IMR-90 (cell line): ENCODE data around the gene JMY. TPM values are rescaled to one million over a fixed set of nuclear protein-coding genes. Genes with fewer than 3 reads are reported as not detected.

Experiments used
- ATAC-seq: fragments of 200-7000 bp; cut with Tn5 transposase; 2 replicates; pipeline ENCODE4 v1.9.1; 2020; ENCODE audit warnings: low read depth, mild to moderate bottlenecking, moderate library complexity
- BruUV-seq: library from RNA; stranded (reverse); fragments of 400-500 nt; replicated peaks from 2 replicates; lab custom pipeline; 2021; lab: Mats Ljungman, UMichigan
- CTCF ChIA-PET: fragments of 300-600 bp; formaldehyde crosslinking; extraction: SDS; loops from one replicate; lab custom pipeline; 2021; ENCODE audit warnings: antibody characterized with exemption; lab: Yijun Ruan, JAX
- POLR2A ChIA-PET: fragments of 300-600 bp; sonication (Branson Sonifier 250); formaldehyde crosslinking; loops from one replicate; lab custom pipeline; 2022; ENCODE audit warnings: antibody characterized with exemption; ENCODE audit not compliant: unreplicated experiment; lab: Charles Lee
- DNase-seq: peaks from one replicate; pipeline ENCODE4 v3.0.0; 2013
- H2AFZ ChIP-seq: replicated peaks from 2 replicates; pipeline ENCODE3; 2013; ENCODE audit warnings: low read length, mild to moderate bottlenecking; ENCODE audit not compliant: poor library complexity
- H2AK5ac ChIP-seq: 2 replicates; pipeline ENCODE4 v1.6.1; 2013; ENCODE audit warnings: low read depth, low read length, inconsistent platforms
- H2AK9ac ChIP-seq: replicated peaks from 2 replicates; pipeline ENCODE3; 2013; ENCODE audit warnings: mild to moderate bottlenecking, low read depth, low read length, moderate library complexity; ENCODE audit not compliant: poor library complexity
- H2BK120ac ChIP-seq: 2 replicates; pipeline ENCODE4 v1.6.1; 2013; ENCODE audit warnings: low read depth, low read length, inconsistent platforms
- H2BK15ac ChIP-seq: 3 replicates; pipeline ENCODE4 v1.6.1; 2013; ENCODE audit warnings: low read depth, low read length, inconsistent platforms
- H2BK20ac ChIP-seq: 2 replicates; pipeline ENCODE4 v1.6.1; 2013; ENCODE audit warnings: low read depth, mild to moderate bottlenecking, inconsistent platforms, low read length, moderate library complexity
- H2BK5ac ChIP-seq: 2 replicates; pipeline ENCODE4 v1.6.1; 2013; ENCODE audit warnings: mild to moderate bottlenecking, low read depth, low read length, inconsistent platforms; ENCODE audit not compliant: poor library complexity, severe bottlenecking
- H3K14ac ChIP-seq: replicated peaks from 2 replicates; pipeline ENCODE4 v1.6.1; 2013; ENCODE audit warnings: low read depth, low read length, inconsistent platforms
- H3K18ac ChIP-seq: 2 replicates; pipeline ENCODE4 v1.6.1; 2013; ENCODE audit warnings: low read depth, low read length, control low read depth
- H3K23ac ChIP-seq: 2 replicates; pipeline ENCODE4 v1.6.1; 2013; ENCODE audit warnings: low read depth, low read length, inconsistent platforms
- H3K27ac ChIP-seq: 2 replicates; pipeline ENCODE4 v1.5.1; 2013; ENCODE audit warnings: mild to moderate bottlenecking, control low read depth, low read length; ENCODE audit not compliant: insufficient read depth
- H3K27me3 ChIP-seq: 2 replicates; pipeline ENCODE4 v1.6.1; 2013; ENCODE audit warnings: low read length; ENCODE audit not compliant: control insufficient read depth, insufficient read depth
- H3K36me3 ChIP-seq: 2 replicates; pipeline ENCODE4 v1.6.1; 2013; ENCODE audit warnings: low read length, mixed read lengths; ENCODE audit not compliant: control insufficient read depth, insufficient read depth
- H3K4ac ChIP-seq: 2 replicates; pipeline ENCODE4 v1.6.1; 2013; ENCODE audit warnings: low read depth, low read length, inconsistent platforms
- H3K4me1 ChIP-seq: 2 replicates; pipeline ENCODE4 v1.6.1; 2013; ENCODE audit warnings: low read length, mixed read lengths; ENCODE audit not compliant: control insufficient read depth, insufficient read depth
- H3K4me2 ChIP-seq: 2 replicates; pipeline ENCODE4 v1.6.1; 2013; ENCODE audit warnings: low read depth, mild to moderate bottlenecking, control low read depth, low read length, moderate library complexity
- H3K4me3 ChIP-seq: 2 replicates; pipeline ENCODE4 v1.5.1; 2013; ENCODE audit warnings: low read depth, mild to moderate bottlenecking, control low read depth, low read length, moderate library complexity; ENCODE audit not compliant: insufficient read depth
- H3K56ac ChIP-seq: 2 replicates; pipeline ENCODE4 v1.6.1; 2013; ENCODE audit warnings: low read length, inconsistent platforms; ENCODE audit not compliant: insufficient read depth; ENCODE audit errors: extremely low read depth
- H3K79me1 ChIP-seq, 2 experiments: 2 replicates each; pipeline ENCODE4 v1.6.1; 2013; ENCODE audit warnings: low read length in 2 of 2, inconsistent platforms in 1 of 2, low read depth in 1 of 2
- H3K9ac ChIP-seq: 2 replicates; pipeline ENCODE4 v1.6.1; 2013; ENCODE audit warnings: low read depth, low read length, control low read depth
- H3K9me1 ChIP-seq: 2 replicates; pipeline ENCODE4 v1.6.1; 2013; ENCODE audit warnings: low read length, inconsistent platforms; ENCODE audit not compliant: insufficient read depth
- H3K9me3 ChIP-seq: 2 replicates; pipeline ENCODE4 v1.6.1; 2013; ENCODE audit warnings: low read length; ENCODE audit not compliant: control insufficient read depth, insufficient read depth
- H4K20me1 ChIP-seq: 2 replicates; pipeline ENCODE4 v1.6.1; 2013; ENCODE audit warnings: low read length, inconsistent platforms; ENCODE audit not compliant: insufficient read depth
- H4K5ac ChIP-seq: 2 replicates; pipeline ENCODE4 v1.6.1; 2013; ENCODE audit warnings: mild to moderate bottlenecking, low read depth, low read length, control low read depth
- H4K8ac ChIP-seq, 2 experiments: 2 replicates each; pipeline ENCODE4 v1.6.1; 2013; ENCODE audit warnings: low read depth in 2 of 2, low read length in 2 of 2, control low read depth in 1 of 2, inconsistent platforms in 1 of 2
- H4K91ac ChIP-seq: 2 replicates; pipeline ENCODE4 v1.6.1; 2013; ENCODE audit warnings: low read depth, low read length, inconsistent platforms; ENCODE audit not compliant: insufficient read depth
- BHLHE40 ChIP-seq: fragments of 150-350 bp; IDR thresholded peaks from 2 replicates; pipeline ENCODE4 v1.6.1; 2016; ENCODE audit warnings: mild to moderate bottlenecking, low read depth, low read length
- CHD1 ChIP-seq: IDR thresholded peaks from 2 replicates; pipeline ENCODE4 v1.6.1; 2012; ENCODE audit warnings: low read depth, low read length, improper control_type of control experiment
- CTCF ChIP-seq: conservative IDR thresholded peaks from 2 replicates; pipeline ENCODE4 v1.5.1; 2012; ENCODE audit warnings: mild to moderate bottlenecking, low read depth, low read length, improper control_type of control experiment
- ELK1 ChIP-seq: fragments of 150-350 bp; IDR thresholded peaks from 2 replicates; pipeline ENCODE4 v1.6.1; 2016; ENCODE audit warnings: low read depth, mild to moderate bottlenecking, low read length, moderate library complexity, borderline replicate concordance
- MAZ ChIP-seq: IDR thresholded peaks from 2 replicates; pipeline ENCODE4 v1.6.1; 2012; ENCODE audit warnings: low read depth, mild to moderate bottlenecking, low read length, improper control_type of control experiment, moderate library complexity, borderline replicate concordance
- MXI1 ChIP-seq: IDR thresholded peaks from 2 replicates; pipeline ENCODE4 v1.6.1; 2012; ENCODE audit warnings: low read depth, mild to moderate bottlenecking, low read length, moderate library complexity, borderline replicate concordance
- POLR2A ChIP-seq: IDR thresholded peaks from 2 replicates; pipeline ENCODE4 v1.6.1; 2012; ENCODE audit warnings: mild to moderate bottlenecking, low read depth, low read length
- RCOR1 ChIP-seq: IDR thresholded peaks from 2 replicates; pipeline ENCODE4 v1.6.1; 2012; ENCODE audit warnings: mild to moderate bottlenecking, low read length, improper control_type of control experiment; ENCODE audit not compliant: insufficient replicate concordance
- RFX5 ChIP-seq: IDR thresholded peaks from 2 replicates; pipeline ENCODE4 v1.8.0; 2012; ENCODE audit warnings: low read depth, mild to moderate bottlenecking, low read length, moderate library complexity
- SMC3 ChIP-seq: fragments of 150-350 bp; IDR thresholded peaks from 2 replicates; pipeline ENCODE4 v1.6.1; 2016; ENCODE audit warnings: low read depth, mild to moderate bottlenecking, antibody characterized with exemption, low read length, moderate library complexity
- USF2 ChIP-seq: fragments of 150-350 bp; IDR thresholded peaks from 2 replicates; pipeline ENCODE4 v1.6.1; 2017; ENCODE audit warnings: mild to moderate bottlenecking, antibody characterized with exemption, low read length, low read depth
- WGBS, 2 experiments: methylation state at CpG; one replicate each; pipeline versions ENCODE4 v1.1.5 to v1.1.7; 2013; ENCODE audit warnings: missing lambda C conversion rate in 2 of 2; ENCODE audit not compliant: insufficient read length in 1 of 2; ENCODE audit errors: extremely low coverage in 2 of 2; 5-methylcytosine and 5-hydroxymethylcytosine counted together
- dilution Hi-C: fragments of 300-500 bp; cut with HindIII; formaldehyde crosslinking; loops from one replicate; pipeline ENCODE4 v1.14.3; 2018; ENCODE audit warnings: low sequenced_read_pairs; ENCODE audit not compliant: unreplicated experiment
- in situ Hi-C: fragments of 300-500 bp; cut with MboI; formaldehyde crosslinking; loops from 3 replicates; pipeline ENCODE4 v1.14.3; 2019; ENCODE audit warnings: low sequenced_read_pairs, inconsistent platforms, mixed read lengths
- intact Hi-C: fragments of 100-400 bp; cut with micrococcal nuclease; formaldehyde crosslinking; loops from 2 replicates; pipeline ENCODE4 v1.10.0; 2022
- polyA plus RNA-seq, 3 experiments: library from polyadenylated mRNA; depleted of rRNA; stranded (reverse); fragments of >200 nt; gene quantifications; 2 replicates each; pipeline ENCODE4 v1.2.3, GENCODE V29; 2012; ENCODE audit warnings: low replicate concordance in 1 of 3
- total RNA-seq: library from RNA; depleted of rRNA; stranded (reverse); fragments of >200 nt; gene quantifications from 2 replicates; pipeline ENCODE4 v1.2.3, GENCODE V29; 2012

Gene JMY
- total and polyA plus RNA-seq, 2 of the 4 experiments (the other 2 are of a cell fraction): 1.7 to 3.2 TPM

GRCh38 chr5:79241535-79241979 lies 5.6 kb downstream of the JMY start (continued):
- no peak for TF ChIP-seq BHLHE40
- no peak for TF ChIP-seq MAZ
- no peak for TF ChIP-seq MXI1

GRCh38 chr5:79242242-79243039 lies 6.5 kb downstream of the JMY start:
- no CpG with 5 or more reads among the region's 5 CpGs for WGBS, 2 experiments
- in situ Hi-C loops: no loop called here
- CTCF ChIA-PET: no interaction called here

More at GRCh38 chr5:79242242-79243039, 6.5 kb downstream of the JMY start:
- no peak for TF ChIP-seq RFX5
- no peak for TF ChIP-seq BHLHE40
- TF ChIP-seq MAZ: no peak
- TF ChIP-seq CTCF: no peak
- no peak for TF ChIP-seq RCOR1
- no peak for TF ChIP-seq SMC3
- TF ChIP-seq CHD1: no peak
- no peak for TF ChIP-seq POLR2A
- no peak for TF ChIP-seq MXI1
- TF ChIP-seq USF2: no peak
- TF ChIP-seq ELK1: no peak
- peaks cover 3% of the 10 kb centered on the region; the same call in 1 of the 2 replicates for H3K4me1 ChIP-seq
- DNase-seq: no peak
- H4K91ac ChIP-seq: no peak overlapping the region
- intact Hi-C loops: no loop called here
- peaks cover 14% of the 10 kb centered on the region for H4K20me1 ChIP-seq
- H3K79me1 ChIP-seq: peaks cover 10 to 22% of the 10 kb centered on the region in 2 experiments
- 0 out of 2 replicates have a peak overlapping the region, but pooled peaks have one; percentile 31 for H3K18ac ChIP-seq
- H2AK5ac ChIP-seq: no peak overlapping the region
- no peak overlapping the region for H3K27ac ChIP-seq
- no peak overlapping the region for H3K4me3 ChIP-seq
- no peaks in the 10 kb centered on the region for H3K36me3 ChIP-seq
- ATAC-seq: no peak
- no peak overlapping the region for H4K8ac ChIP-seq
- no peak overlapping the region for H2BK20ac ChIP-seq
- no peak overlapping the region for H3K14ac ChIP-seq
- H2AK9ac ChIP-seq: no peak overlapping the region
- no TSS peak for BruUV-seq
- POLR2A ChIA-PET: no interaction called here
- no peak overlapping the region for H2BK120ac ChIP-seq
- no peak overlapping the region for H3K9ac ChIP-seq
- peak overlapping the region; percentile 76; the same call in 1 of the 2 replicates for H3K4me2 ChIP-seq
- no peak overlapping the region for H3K56ac ChIP-seq
- H2AFZ ChIP-seq: no peak overlapping the region
- H3K4ac ChIP-seq: no peak overlapping the region
- no peaks in the 10 kb centered on the region for H3K9me3 ChIP-seq
- H3K27me3 ChIP-seq: no peaks in the 10 kb centered on the region
- H3K9me1 ChIP-seq: no peaks in the 10 kb centered on the region
- H4K5ac ChIP-seq: no peak overlapping the region
- no peak overlapping the region for H3K23ac ChIP-seq
- no peak overlapping the region for H2BK15ac ChIP-seq
- dilution Hi-C loops: no loop called here
- H2BK5ac ChIP-seq: no peak overlapping the region
